HG03095 (cell line): ENCODE results near the gene TAT.

Source experiments
- ATAC-seq: cut with Tn5 transposase; IDR thresholded peaks from one replicate; pipeline ENCODE4 v1.9.1; 2021; ENCODE audit warnings: moderate library complexity; ENCODE audit not compliant: unreplicated experiment

Gene TAT

DNA sequence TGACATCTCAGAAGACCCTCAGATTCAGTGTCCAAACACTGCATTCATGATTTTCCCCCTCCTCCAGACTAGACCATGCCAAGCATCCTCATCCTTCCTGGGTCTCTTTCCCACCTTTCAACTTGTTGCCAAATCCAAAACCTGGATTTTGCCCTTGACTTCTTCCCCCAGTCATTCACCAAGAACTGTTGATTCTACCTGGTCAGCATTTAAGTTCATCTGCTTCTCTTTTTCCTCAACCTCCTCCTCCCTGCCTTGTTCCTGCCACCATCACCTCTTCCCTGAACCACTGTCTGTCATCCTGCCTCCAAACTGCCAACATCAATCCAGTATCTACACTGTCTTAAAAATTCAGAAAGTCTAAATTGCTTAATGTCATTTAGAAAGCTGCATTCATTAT lies 29.7 kb downstream of the TAT start:
- ATAC-seq, result no peak

DNA sequence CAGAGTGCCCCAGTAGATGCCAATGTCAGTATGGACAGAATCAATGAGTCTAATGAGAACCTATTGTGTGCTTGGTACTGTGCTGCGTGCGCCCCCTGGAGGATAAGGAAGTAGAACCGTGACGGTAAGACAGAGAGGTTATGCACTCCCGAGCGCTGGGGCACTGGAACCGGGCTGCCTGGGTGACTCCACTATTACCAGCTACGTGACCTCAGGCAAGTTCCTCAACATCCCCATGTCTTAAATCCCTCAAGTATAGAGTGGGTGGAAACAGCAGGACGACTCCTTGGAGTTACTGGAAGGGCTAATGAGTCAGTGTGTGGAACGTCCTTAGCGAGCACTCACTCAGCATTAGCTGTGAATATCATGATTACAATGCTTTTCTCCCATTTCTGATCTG lies 34.5 kb downstream of the TAT start:
- no peak for ATAC-seq

DNA sequence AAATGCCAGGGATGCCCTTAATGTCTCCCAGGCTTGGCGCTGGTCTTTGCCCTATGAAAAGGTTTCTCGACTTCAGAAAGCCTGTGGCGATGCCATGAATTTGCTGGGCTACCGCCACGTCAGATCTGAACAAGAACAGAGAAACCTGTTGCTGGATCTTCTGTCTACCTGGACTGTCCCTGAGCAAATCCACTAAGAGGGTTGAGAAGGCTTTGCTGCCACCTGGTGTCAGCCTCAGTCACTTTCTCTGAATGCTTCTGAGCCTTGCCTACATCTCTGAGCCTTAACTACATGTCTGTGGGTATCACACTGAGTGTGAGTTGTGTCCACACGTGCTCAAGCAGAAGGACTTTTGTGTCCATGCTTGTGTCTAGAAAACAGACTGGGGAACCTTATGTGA lies 39.2 kb downstream of the TAT start:
- ATAC-seq, result no peak

DNA sequence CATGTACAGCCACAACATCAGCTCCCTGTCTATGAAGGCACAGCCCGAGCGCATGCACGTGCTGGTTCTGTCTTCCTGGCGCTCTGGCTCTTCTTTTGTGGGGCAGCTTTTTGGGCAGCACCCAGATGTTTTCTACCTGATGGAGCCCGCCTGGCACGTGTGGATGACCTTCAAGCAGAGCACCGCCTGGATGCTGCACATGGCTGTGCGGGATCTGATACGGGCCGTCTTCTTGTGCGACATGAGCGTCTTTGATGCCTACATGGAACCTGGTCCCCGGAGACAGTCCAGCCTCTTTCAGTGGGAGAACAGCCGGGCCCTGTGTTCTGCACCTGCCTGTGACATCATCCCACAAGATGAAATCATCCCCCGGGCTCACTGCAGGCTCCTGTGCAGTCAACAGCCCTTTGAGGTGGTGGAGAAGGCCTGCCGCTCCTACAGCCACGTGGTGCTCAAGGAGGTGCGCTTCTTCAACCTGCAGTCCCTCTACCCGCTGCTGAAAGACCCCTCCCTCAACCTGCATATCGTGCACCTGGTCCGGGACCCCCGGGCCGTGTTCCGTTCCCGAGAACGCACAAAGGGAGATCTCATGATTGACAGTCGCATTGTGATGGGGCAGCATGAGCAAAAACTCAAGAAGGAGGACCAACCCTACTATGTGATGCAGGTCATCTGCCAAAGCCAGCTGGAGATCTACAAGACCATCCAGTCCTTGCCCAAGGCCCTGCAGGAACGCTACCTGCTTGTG lies 40.0 kb downstream of the TAT start:
- ATAC-seq, result no peak

DNA sequence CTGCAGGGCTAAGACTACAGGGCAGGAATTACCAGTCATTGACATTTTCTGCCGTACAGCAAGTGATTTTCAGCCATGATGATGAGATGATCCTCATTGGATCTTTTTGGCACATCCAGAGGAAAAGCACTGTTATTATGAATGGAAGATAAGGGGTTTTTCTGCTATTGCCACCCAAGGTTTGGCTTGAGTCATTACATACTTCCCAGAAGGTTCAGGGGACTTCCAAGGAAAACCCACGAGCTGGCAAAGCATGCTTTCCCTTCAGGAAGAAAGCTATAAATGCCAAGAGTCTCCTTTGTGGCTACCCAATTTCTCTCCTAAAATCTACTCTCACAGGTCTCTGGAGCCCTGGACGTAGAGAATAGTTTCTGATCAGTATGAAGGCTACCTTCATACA lies 44.5 kb downstream of the TAT start:
- no peak for ATAC-seq

GRCh38 chr16:71528863-71529262 lies 48.0 kb downstream of the TAT start:
- ATAC-seq, result no peak

DNA sequence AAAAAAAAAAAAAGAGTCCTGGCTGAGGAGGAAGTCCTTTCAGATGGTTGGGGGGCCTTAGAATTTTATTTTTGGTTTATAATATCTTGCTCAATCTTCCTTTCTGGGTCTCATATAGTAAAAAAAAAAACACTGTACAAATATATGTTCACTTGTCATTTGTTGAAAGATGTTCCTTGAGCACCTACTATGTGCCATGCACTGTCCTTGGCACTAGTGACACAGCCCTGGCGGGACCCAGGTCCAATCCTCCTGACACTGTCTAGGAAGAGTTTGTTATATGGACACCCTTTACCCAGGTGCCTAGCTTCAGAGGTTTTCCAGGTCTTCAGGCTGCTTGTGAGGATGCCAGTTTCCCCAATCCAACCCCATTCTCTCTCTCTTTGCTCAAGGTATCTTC lies 48.6 kb downstream of the TAT start:
- ATAC-seq, result no peak

GRCh38 chr16:71526111-71526631 lies 50.7 kb downstream of the TAT start, which contains the start of gene CHST4:
CHST4 (plus strand) TSS chr16:71526426; CDS start chr16:71536678, 10,252 bp downstream.
- ATAC-seq, result peak; percentile 74

GRCh38 chr16:71524566-71525553 lies 52.0 kb downstream of the TAT start:
- ATAC-seq, result no peak

GRCh38 chr16:71520550-71520949 lies 56.3 kb downstream of the TAT start:
- no peak for ATAC-seq
